Fibroblast of lung (primary cell): ENCODE measurements around the gene PARP9.

Source experiments
- EZH2 ChIP-seq: IDR thresholded peaks from 2 replicates; pipeline ENCODE4 v1.5.1; 2012; ENCODE audit warnings: low read length, control low read depth, mild to moderate bottlenecking; ENCODE audit errors: missing control alignments
- TF ChIP-seq, protein P1 (sequence below), 2 donors: IDR thresholded peaks in 1 of 2; conservative IDR thresholded peaks in 1 of 2; 1 replicate in 1 of 2; 2 replicates in 1 of 2; pipeline ENCODE4 v1.5.1; 2011 to 2012; ENCODE audit warnings: low read length in 2 of 2, control low read depth in 1 of 2, inconsistent platforms in 1 of 2, low read depth in 1 of 2, mild to moderate bottlenecking in 1 of 2

DNA sequence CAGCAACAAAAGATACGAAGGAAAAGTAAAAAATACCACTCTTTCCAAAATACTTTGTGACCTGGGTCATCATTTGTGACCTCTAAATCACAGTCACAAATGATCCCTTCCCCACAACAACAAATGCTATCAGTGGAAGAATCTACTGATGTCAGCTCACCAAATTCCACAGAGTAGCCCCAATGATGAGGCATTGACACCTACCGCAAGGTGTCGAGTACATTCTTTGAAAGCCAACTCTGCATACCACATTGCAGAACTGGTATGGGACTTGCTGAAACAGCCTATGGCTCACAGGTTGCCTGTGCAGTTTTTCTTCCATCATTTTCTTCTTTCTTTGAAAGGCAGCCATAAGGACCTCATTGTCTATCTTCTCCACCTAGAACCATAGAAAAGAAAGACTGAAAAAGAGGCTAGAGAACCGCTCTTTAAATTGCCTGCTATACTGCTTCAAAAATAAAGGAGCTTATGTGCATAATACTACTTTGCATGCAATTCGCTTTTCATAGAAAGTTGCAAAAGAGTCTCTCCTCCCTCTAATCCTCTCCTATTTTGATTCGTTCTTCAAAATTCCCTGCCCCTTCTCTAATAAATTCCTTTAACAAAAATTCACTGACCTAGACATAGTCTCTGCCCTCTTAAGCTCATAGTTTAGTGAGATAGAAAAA, 28.0 kb downstream of the PARP9 start:
- TF ChIP-seq, protein P1, sequence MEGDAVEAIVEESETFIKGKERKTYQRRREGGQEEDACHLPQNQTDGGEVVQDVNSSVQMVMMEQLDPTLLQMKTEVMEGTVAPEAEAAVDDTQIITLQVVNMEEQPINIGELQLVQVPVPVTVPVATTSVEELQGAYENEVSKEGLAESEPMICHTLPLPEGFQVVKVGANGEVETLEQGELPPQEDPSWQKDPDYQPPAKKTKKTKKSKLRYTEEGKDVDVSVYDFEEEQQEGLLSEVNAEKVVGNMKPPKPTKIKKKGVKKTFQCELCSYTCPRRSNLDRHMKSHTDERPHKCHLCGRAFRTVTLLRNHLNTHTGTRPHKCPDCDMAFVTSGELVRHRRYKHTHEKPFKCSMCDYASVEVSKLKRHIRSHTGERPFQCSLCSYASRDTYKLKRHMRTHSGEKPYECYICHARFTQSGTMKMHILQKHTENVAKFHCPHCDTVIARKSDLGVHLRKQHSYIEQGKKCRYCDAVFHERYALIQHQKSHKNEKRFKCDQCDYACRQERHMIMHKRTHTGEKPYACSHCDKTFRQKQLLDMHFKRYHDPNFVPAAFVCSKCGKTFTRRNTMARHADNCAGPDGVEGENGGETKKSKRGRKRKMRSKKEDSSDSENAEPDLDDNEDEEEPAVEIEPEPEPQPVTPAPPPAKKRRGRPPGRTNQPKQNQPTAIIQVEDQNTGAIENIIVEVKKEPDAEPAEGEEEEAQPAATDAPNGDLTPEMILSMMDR (conservative IDR thresholded peaks at IDR 0.05 in 1 of 2, IDR thresholded peaks at IDR 0.05 in 1 of 2; ENCODE audit: low read depth in 1 of 2, low read length in 2 of 2) = no peak
- TF ChIP-seq EZH2 = no peak
